NOMO-1 treated with DMSO at 0.1 percent for 48 hours (cell line): Measurements from ENCODE around the gene FOLR2.

Experiments used
- DNase-seq: peaks from one replicate; lab custom pipeline; 2025; ENCODE audit not compliant: unreplicated experiment; lab: John Stamatoyannopoulos, UW

FOLR2 gene

DNA sequence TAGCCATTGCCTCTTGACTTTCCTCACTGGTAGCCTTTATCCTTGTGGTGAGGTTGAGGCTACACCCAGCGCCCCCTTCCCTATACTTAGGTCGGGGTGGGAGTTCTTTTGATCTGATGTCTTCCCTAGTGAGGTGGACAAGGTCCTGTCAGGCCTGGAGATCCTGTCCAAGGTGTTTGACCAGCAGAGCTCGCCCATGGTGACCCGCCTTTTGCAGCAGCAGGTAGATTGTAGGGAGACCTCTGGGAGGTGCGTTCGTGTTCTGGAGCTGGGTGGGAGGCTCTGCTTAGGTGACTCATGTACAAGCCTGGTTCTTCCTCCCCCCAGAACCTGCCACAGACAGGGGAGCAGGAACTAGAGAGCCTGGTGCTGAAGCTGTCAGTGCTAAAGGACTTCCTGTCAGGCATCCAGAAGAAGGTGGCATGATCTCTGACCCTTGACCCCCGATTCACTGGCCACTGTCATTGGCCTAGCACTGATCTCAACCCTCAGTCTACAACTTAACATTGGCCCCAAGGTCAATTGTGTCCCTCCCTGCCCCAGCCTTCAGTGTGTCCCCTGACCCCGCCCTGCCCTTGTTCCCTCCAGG, 12.8 kb downstream of the FOLR2 start:
- no peak for DNase-seq

- DNase-seq = no peak
Observed at GRCh38 chr11:72229925-72230763, 13.6 kb downstream of the FOLR2 start.

GRCh38 chr11:72230764-72231365, 14.3 kb downstream of the FOLR2 start:
- no peak for DNase-seq

DNA sequence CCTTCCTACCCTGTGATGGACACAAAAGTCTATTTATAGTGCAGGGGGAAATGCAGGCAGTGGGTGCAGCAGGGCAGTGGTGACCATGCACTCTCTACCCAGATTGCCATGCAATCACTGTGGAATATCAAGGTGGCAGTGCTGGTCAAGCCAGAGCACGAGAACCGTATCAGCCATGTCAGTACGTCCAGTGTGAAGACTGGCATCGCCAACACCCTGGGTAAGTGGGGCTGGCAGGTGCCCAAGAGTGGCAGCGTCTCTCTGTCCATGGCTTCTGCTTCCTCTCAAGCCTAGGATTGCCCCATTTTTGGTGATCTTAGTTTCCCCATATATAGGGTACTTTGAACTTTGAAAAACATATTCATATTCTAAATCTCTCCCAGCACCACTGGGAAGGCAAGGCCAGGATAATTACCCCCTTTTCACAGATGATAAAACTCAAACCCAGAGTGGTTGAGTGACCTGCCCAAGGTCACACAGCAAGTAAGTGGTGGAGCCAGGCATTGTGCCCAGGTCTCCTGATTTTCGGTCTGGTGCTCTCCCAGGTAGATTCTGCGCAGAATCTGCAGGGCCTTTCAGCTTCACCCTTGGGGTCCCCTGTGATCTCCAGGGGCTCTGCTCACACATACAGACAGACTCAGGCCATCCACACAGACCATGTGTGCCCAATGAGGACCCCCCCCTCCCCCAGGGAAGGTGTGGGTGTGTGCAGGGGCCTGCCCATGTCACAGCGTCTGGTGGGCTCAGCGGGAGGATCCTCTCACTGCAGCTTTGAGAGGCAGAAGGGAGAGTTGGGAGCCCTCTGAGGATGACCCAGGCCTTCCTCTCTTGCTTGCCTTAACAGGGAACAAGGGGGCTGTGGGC, 15.0 kb downstream of the FOLR2 start:
- no peak for DNase-seq

GRCh38 chr11:72232260-72233055, 15.9 kb downstream of the FOLR2 start:
- no peak for DNase-seq

DNA sequence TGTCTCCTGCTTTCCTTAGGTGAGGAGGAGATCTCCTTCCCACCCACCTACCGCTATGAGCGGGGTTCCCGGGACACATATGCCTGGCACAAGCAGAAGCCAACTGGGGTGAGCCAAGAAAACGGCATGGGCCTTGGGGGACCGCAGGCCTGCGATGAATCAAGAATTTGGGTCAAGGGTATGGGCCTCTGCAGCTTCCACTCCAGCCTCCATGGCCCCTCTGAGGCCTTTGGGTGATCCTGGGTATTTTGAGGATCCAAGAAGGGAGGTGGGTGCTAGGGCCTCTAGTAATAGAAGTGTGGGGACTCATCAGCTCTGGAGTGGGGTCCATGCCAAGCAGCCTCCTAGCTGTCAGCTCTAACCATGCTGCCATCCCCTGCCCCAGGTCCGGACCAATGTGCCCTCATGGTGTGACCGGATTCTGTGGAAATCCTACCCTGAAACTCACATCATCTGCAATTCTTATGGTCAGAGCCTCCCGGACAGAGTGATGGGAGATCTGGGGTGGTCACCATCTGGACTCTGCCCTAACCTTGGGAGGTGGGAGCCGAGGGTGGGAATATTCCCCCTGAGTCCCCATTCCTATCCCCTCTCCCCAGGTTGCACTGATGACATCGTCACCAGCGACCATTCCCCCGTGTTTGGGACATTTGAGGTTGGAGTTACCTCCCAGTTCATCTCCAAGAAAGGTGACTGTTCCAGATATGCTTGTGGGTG, 16.6 kb downstream of the FOLR2 start:
- no peak for DNase-seq

GRCh38 chr11:72233773-72234513, 17.3 kb downstream of the FOLR2 start:
- DNase-seq = no peak

DNA sequence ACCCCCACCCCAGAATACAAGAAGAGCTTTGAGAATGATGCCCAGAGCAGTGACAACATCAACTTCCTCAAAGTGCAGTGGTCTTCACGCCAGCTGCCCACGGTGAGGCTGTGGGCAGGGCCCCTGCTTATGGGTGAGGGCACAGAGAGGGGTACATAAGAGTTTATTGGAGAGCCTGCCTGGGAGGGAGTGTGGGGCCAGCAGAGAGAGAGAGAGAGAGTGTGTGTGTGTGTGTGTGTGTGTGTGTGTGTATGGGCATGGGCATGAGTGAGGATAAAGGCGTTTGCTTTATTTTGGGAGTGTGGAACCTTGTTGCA, 17.9 kb downstream of the FOLR2 start:
- no peak for DNase-seq

GRCh38 chr11:72234920-72235319, 18.3 kb downstream of the FOLR2 start:
- DNase-seq = no peak

DNA sequence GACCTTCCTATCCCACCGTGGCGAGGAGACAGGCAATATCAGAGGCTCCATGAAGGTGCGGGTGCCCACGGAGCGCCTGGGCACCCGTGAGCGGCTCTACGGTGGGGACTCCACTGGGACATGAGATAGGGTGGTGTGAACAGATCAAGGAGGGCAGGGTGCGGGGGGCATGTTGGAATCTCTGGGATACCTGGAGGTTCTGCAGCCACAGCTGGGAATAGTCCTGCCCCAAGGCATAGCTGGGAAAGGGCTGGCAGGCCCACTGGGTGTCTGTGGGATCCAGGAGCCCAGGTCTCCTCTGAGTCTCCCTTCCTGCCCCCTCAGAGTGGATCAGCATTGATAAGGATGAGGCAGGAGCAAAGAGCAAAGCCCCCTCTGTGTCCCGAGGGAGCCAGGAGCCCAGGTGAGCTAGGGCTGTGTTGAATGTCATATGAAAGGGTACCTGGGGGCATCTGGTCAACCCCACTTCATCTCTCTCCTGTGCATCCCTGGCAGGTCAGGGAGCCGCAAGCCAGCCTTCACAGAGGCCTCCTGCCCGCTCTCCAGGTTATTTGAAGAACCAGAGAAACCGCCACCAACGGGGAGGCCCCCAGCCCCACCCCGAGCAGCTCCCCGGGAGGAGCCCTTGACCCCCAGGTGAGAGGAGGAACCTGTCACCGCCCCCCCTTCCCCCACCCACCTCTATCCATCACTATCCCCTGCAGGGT, 18.9 kb downstream of the FOLR2 start:
- DNase-seq = no peak

DNA sequence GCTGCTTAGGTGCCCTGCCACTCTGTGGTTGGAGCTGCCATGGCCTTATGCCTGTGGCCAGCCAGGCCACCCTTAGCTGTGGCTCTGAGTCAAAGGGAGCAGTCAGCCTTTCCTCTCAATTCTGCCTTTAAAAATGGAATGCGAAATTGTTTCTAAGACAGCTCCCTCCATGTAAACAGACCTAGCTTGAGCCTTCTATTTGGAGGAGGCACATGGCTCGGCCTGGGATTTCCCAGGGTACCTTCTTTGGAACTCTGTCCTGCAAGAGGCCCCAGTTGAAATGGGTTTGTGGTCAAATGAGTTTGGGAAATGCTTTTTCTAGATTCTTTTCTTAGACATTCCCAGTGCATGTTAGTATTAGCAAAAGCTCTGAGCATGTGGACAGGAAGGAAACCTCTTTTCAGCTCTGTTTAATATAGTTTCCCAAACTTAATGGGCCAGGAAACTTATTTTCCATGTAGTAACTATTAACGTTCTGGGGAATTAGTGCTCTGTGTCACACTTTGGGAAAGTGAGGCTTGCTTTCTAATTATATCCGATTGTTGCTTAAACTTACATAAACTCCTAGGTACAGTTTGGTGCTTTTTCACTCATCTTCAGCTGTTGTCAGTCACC, 19.6 kb downstream of the FOLR2 start:
- DNase-seq = no peak

- DNase-seq = no peak
Observed at GRCh38 chr11:72236774-72237111, 20.1 kb downstream of the FOLR2 start.

GRCh38 chr11:72237112-72237931, 20.7 kb downstream of the FOLR2 start:
- no peak for DNase-seq

- peak; percentile 41 for DNase-seq
Observed at GRCh38 chr11:72238040-72238450, 21.5 kb downstream of the FOLR2 start.

DNA sequence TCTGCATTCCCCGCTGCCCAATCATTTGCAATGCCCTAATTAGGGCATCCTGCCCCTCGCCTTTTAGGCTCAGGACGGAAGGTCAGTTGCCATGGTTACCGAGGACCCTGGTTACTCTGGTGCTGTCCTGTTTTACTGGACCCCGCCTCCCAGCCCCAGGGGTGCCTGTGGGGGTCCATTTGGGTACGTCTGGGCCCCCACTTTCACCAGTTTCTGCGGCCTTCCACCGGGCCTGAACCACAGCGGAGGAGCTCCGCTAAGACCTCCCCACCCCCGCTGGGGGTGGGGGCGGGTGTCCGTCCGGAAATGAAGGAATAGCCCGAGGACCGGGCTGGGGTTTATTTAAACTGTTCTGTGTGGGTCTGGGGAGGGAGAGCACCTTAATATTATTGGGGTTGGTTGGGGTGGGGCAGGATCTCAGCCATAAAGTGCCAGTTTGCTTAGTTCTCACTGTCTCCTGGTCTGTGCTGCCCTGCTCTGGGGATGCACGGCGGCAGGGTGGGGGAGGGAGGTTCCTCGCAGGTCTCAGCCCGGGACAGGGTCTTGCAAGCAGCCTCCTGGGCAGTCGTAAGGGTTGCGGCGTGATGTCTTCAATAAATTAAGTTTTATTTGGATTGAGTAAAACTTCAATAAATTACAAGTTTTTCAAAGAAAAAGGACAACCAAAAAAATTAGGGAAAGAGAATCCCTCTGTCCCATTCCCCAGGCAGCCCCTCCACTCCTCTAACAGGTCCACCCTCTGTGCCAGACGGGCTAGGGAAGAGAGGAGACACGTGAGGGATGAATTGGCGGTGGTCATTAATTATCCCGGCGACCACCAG, 22.1 kb downstream of the FOLR2 start:
- DNase-seq = no peak

DNA sequence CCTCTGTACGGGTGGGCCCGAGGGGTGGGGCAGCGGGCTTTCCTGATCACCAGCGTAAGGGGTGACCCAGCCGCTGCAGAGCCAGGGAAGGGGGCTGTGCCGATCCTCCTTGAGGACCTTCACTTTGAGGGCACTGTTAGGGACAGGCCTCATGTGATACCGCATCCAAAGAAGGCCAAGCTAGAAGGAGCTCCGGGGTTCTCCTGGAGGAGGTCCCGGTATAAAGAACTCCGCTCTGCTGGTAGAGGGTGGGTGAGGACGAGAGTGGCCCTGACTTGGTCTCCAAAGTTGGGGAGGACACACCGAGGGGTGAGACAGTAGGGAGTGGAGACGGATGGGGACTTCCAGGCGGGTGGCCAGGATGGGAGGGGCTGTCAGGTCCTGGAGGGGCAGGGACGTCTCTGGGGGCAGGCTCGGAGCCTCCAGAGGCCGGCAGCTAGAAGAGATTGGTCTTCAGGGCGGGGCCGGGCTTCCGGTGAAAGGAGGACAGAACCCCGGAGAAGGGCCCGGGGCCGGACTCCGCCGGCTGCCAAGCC, 22.8 kb downstream of the FOLR2 start:
- DNase-seq = peak; percentile 29
